Measurements from ENCODE around the gene TMEM33.
A peak's percentile ranks its signal among the peaks of the same experiment; 100 is the strongest.
"Not testable (repeated sequence)": the region's sequence is repeated elsewhere in the genome, so short reads cannot be mapped to it uniquely, and the experiment has no call there.

TMEM33 gene, protein sequence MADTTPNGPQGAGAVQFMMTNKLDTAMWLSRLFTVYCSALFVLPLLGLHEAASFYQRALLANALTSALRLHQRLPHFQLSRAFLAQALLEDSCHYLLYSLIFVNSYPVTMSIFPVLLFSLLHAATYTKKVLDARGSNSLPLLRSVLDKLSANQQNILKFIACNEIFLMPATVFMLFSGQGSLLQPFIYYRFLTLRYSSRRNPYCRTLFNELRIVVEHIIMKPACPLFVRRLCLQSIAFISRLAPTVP

DNA sequence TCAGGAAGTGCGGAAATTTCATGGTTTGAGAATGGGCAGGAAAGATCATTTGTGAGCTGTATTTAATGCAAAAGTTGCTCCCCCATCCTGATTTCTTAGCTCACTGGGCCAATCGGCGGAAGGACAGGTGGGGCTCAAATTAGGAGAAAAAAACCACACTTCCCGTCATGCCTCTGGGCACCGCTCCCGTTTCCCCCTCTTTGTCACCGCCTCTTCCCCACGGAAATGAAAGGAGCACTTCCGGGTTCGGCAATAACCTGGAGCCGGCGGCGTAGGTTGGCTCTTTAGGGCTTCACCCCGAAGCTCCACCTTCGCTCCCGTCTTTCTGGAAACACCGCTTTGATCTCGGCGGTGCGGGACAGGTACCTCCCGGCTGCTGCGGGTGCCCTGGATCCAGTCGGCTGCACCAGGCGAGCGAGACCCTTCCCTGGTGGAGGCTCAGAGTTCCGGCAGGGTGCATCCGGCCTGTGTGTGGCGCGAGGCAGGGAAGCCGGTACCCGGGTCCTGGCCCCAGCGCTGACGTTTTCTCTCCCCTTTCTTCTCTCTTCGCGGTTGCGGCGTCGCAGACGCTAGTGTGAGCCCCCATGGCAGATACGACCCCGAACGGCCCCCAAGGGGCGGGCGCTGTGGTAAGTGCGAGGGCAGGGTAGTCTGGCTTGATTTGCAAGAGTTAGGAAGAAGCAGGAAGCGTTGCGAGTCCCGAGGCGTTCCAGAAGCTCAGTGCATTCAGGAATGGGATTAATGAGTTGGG, at the start of gene TMEM33:
TMEM33 (plus strand) TSS at position 529 of the 751 bp plus-strand sequence; CDS start at position 585, 56 bp downstream.
- DNase-seq (ENCODE audit: low read depth in 2 of 2): peak; percentile 37 to 50

- no peak for DNase-seq (ENCODE audit: low read depth in 2 of 2)
Measured at GRCh38 chr4:41885456-41885855, 49.8 kb upstream of the TMEM33 start.

DNA sequence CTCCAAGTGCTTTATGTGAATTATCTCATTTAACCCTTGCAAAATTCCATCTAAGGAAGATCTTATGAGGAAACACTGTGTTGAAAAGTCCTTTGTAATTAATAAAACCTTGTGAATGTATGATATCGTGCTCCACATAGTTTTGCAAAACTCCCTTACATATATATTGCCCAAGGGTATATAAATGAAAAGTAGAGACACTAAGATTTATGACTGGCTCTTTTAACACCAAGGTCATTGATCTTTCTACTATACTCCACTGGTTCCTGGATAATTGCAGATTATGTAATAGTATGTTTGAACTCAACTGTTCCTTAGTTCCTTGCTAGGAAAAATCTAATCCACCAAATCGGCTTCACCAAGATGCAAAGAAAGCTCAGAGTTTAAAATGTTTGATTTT, 48.0 kb upstream of the TMEM33 start:
- no peak for DNase-seq (ENCODE audit: low read depth in 2 of 2)

DNA sequence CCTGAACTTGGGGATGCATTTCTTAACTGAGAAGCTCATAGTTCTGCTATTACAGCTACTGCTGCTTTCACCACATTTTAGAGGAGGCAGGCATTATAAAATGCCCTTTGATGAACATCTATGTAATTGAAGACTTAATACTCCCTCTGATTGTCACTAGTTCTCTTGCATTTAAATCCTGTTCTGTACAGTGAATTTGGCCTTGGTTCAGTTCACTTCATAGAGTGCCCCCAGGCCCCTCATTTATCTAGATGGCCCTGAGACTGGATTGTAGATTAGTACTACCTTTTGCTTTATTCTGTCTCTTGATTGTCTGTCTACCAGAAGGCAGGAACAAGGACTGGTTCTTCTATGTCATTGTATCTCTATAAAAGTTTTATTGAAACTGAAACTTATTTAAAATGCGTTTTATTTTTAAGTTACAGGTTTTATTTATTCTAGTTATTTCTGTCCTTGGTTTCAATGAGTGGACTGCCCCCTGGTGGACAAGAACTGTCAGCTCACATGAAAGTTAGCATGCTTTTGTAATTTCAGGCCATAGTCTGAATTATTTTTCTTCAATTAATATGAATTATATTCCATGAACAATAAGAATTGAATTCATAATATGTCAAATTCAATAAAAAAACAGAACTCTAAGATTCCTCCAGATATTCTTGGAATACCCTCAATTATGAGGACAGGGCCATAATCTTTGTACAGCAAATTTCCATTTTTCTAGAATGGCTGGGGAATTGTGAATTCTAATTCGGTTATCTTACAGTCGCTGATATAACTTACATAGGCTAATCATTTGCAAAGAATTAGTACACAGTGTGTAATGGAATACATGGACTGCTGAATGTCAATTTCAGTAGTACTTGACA, 47.2 kb upstream of the TMEM33 start:
- peak in 1 of 2 donors; percentile 8 for DNase-seq (ENCODE audit: low read depth in 2 of 2)

DNA sequence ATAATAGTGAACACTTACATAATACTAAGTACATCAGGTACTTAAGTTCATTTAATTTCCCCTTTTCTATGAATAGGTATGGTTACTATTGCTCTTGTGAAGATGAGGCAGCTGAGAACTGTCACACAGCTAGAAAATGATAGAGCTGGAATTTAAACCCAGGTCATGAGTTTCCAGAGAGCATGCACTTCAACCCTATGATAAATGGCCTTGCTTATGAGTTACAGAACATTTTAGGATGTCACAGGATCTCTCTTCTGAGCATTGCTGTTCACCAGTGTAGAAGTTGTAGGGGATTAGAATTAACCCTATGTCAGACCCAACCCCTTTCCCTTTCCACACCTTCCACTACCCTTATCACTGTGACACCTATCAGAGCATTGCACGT, 46.5 kb upstream of the TMEM33 start:
- DNase-seq (ENCODE audit: low read depth in 2 of 2): no peak

- no peak for DNase-seq (ENCODE audit: low read depth in 2 of 2)
Measured at GRCh38 chr4:41889317-41889716, 45.9 kb upstream of the TMEM33 start.

DNA sequence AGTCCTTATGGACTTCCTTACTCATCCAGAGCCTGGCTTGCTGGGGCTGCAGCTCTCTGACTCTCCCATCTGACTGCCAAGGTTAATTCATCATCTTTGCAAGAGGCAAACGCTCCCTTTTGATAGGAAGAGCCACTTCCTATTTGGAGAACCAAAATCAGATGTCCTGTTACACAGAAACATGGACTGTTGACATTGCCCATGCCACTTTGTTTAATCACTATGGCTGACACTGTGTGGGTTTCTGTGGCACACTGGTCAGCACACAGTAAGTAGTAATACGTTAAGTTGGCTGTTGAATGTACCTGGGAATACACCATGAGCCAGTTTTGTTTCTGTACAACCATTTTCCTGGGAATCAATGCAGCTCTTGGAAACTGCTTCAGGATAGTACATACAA, 45.1 kb upstream of the TMEM33 start:
- DNase-seq (ENCODE audit: low read depth in 2 of 2): no peak

GRCh38 chr4:41896648-41897047, 38.6 kb upstream of the TMEM33 start:
- DNase-seq (ENCODE audit: low read depth in 2 of 2): no peak

DNA sequence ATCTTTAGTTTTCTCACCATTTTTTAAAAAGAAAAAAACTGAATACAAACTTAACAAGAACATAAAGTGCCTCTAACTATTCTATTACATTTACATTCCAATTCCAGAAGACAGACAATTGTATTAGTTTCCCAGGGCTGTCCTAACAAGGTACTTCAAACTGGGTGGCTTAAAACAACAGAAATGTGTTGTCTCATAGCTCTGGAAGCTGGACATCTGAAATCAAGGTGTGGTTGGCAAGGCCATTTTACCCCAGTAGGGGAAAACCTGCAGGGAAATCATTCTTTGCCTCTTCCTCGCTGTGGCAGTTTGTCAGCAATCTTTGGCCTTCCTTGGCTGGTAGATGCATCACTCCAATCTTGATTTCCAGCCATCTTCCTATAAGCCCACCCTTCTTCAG, 37.5 kb upstream of the TMEM33 start:
- DNase-seq (ENCODE audit: low read depth in 2 of 2): no peak

DNA sequence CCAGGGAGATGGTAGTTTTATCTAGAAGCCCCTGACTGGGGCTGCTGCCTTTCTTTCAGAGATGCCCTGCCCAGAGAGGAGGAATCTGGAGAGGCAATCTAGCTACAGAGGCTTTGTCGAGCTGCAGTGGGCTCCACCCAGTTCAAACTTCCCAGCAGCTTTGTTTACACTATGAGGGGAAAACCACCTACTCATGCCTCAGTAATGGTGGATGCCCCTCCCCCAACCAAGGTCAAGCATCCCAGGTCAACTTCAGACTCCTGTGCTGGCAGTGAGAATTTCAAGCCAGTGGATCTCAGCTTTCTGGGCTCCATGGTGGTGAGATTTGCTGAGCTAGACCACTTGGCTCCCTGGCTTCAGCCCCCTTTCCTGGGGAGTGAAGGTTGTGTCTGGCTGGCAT, 26.1 kb upstream of the TMEM33 start:
- DNase-seq (ENCODE audit: low read depth in 2 of 2): not testable (repeated sequence)

DNA sequence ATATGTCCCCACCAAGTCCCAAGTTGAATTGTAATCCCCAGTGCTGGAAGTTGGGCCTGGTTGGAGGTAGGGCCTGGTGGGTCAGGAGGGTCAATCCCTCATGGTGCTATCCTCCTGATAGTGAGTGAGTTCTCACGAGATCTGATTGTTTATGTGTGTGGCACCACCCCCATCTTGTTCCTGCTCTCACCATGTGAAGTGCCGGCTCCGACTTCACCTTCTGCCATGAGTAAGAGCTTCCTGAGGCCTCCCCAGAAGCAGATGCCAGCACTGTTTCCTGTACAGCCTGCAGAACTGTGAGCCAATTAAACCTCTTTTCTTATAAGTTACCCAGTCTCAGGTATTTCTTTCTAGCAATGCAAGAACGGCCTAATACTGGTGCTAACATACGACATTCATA, 22.7 kb upstream of the TMEM33 start:
- no peak for DNase-seq (ENCODE audit: low read depth in 2 of 2)

GRCh38 chr4:41913509-41913908, 21.7 kb upstream of the TMEM33 start:
- no peak for DNase-seq (ENCODE audit: low read depth in 2 of 2)

- no peak for DNase-seq (ENCODE audit: low read depth in 2 of 2)
Measured at GRCh38 chr4:41918278-41918677, 17.0 kb upstream of the TMEM33 start.

DNA sequence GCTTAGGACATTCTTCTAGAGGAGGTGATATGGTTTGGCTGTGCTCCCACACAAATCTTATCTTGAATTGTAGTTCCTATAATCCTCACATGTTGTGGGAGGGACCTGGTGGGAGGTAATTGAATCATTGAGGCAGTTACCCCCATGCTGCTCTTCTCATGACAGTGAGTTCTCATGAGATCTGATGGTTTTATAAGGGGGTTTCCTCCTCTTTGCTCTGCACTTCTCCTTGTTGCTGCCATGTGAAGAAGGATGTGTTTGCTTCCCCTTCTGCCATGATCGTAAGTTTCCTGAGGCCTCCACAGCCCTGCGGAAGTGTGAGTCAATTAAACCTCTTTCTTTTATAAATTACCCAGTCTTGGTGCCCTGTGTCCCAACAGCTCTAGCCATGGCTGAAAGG, 14.8 kb upstream of the TMEM33 start:
- DNase-seq (ENCODE audit: low read depth in 2 of 2): not testable (repeated sequence)

DNA sequence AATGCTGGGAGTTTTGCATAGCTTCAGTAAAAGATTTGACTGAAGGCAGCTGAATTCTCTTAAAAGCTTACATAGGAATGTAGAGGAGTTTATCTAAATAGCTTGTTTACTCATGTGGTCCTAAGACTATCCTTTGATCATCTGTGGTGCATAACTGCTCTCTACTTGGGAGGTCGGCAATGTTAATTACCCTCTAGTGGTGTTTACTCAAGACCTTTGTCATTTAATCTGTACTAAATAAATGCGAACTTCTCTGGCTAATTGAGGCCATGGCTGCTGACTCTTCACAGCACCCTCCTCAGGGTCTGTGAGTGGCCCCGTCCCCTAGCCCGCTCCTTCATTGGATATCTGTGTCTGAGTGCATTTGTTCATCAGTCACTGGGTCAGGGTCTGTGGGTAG, 13.8 kb upstream of the TMEM33 start:
- no peak for DNase-seq (ENCODE audit: low read depth in 2 of 2)

GRCh38 chr4:41927796-41928499, 7.3 kb upstream of the TMEM33 start:
- DNase-seq (ENCODE audit: low read depth in 2 of 2): no peak

DNA sequence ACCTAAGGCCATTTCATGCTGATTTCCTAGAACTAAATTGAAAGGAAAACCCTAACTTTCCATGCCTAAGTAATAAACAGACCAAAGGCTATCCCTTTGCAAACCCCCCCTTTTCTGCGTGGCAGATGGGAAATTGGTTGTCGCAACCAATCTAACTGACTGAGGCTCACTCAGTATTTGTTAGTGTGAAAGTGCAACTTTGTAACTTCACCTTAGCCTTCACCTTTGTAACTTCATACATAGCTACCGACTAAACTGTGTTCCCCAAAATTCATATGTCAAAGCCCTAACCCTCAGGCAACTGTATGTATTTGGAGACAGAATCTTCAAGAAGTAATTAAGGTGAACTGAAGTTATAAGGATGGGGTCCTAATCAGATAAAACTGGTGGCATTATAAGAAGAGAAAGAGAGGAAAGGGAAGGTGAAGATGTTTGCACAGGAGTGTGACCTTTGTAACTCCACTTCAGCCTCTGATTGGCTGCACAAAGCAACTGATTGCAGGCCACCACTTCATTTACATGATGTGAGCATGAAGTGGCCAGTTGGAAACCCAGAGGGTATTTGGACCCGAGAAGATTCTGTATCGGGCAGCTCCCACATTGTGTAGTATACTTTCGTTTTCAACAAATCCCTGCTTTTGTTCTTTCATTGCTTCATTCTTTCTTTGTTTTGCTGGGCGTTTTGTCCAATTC, 4.9 kb upstream of the TMEM33 start:
- DNase-seq (ENCODE audit: low read depth in 2 of 2): no peak

- DNase-seq (ENCODE audit: low read depth in 2 of 2): no peak
Measured at GRCh38 chr4:41932988-41933387, 2.2 kb upstream of the TMEM33 start.

DNA sequence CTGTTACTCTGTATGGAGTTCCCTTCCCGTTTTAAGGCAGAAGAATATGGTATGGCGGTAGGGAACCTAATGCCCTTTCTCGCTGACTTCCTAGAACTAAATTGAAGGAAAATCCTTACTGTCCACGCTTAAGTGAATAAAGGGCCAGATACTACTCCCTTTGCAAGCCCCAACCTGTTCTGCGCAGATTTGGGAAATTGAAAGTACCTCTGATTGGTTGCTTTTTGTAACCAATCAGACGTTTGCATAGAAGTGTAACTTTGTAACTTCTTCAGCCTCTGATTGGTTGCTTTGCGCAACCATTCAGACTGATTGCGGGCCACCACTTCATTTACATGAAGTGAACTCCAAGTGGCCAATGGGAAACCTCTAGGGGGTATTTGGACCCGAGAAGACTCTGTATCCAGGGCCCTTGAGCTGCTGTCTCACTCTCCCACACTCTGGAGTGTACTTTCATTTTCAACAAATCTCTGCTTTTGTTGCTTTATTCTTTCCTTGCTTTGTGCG, 1.2 kb upstream of the TMEM33 start:
- DNase-seq (ENCODE audit: low read depth in 2 of 2): no peak

DNA sequence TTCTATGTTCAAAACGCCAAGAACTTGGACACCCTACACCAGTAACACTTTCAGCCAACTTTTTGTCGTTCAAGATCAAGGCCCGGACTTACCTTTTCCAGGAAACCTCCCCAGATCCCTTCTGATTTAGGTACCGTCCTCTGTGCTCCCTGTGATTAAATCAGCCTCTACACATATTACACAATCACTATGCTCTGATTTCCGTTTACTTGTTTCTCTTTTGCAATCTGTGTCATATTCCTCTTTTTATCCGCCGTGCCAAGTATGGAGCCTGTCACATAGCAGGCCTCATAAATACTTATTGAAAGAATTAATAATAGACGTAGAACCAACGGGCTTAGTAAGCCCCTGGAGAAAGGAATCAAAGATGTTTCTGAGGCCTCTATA, 722 bp upstream of the TMEM33 start:
- no peak for DNase-seq (ENCODE audit: low read depth in 2 of 2)

DNA sequence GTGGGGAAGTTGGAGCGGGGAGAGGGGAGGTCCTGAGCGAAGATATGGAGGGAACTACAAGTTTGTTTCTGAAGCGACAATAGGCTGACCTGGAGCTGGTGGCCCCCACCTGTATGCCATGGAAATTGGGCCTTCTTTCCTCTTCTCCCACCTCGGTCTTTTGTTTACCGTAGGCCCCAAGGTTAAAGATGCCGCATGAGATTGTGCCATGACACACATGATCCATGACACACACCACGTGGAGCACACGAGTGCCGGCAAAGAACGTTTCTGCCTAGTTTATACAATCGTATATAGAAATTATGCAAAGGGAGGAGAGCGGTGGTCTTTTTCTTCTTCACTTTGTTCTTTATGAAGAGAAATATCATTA, 408 bp downstream of the TMEM33 start:
- DNase-seq (ENCODE audit: low read depth in 2 of 2): no peak
